ELF-1 (cell line): ENCODE measurements around the gene EXOC8.
"Not testable (repeated sequence)": the region's sequence is repeated elsewhere in the genome, so short reads cannot be mapped to it uniquely, and the experiment has no call there.

ENCODE experiments used
- DNase-seq: peaks from one replicate; pipeline ENCODE4 v3.0.0-alpha.2; 2016; ENCODE audit warnings: low read depth, low spot score

Gene EXOC8

GRCh38 chr1:231354330-231355020 is 16.8 kb upstream of the EXOC8 start:
- DNase-seq, result no peak

GRCh38 chr1:231353086-231353485 is 15.4 kb upstream of the EXOC8 start:
- no peak for DNase-seq

GRCh38 chr1:231351816-231352215 is 14.2 kb upstream of the EXOC8 start:
- DNase-seq, result no peak

- not testable (repeated sequence) for DNase-seq
Measured at GRCh38 chr1:231348856-231349255, 11.2 kb upstream of the EXOC8 start.

- no peak for DNase-seq
Measured at GRCh38 chr1:231348442-231348841, 10.8 kb upstream of the EXOC8 start.

GRCh38 chr1:231347961-231348360 is 10.3 kb upstream of the EXOC8 start:
- no peak for DNase-seq

GRCh38 chr1:231340328-231341013 is 2.8 kb upstream of the EXOC8 start:
- no peak for DNase-seq

GRCh38 chr1:231338270-231339128 is 847 bp upstream of the EXOC8 start, which contains the start of gene SPRTN:
Gene SPRTN (plus strand): TSS chr1:231338293. CDS start chr1:231338384, 91 bp downstream.
- DNase-seq, result no peak

- DNase-seq, result no peak
Measured at GRCh38 chr1:231337043-231337471, 595 bp downstream of the EXOC8 start.

- DNase-seq, result peak; percentile 26
Measured at GRCh38 chr1:231335663-231336602, 1.7 kb downstream of the EXOC8 start.

- no peak for DNase-seq
Measured at GRCh38 chr1:231334952-231335351, 2.7 kb downstream of the EXOC8 start.

- DNase-seq, result no peak
Measured at GRCh38 chr1:231334079-231334666, 3.5 kb downstream of the EXOC8 start.

- no peak for DNase-seq
Measured at GRCh38 chr1:231332761-231333160, 4.9 kb downstream of the EXOC8 start.

GRCh38 chr1:231329483-231329882 is 8.2 kb downstream of the EXOC8 start:
- no peak for DNase-seq

- no peak for DNase-seq
Measured at GRCh38 chr1:231327617-231328016, 10.0 kb downstream of the EXOC8 start.

GRCh38 chr1:231326248-231326647 is 11.4 kb downstream of the EXOC8 start:
- DNase-seq, result no peak

GRCh38 chr1:231324660-231325059 is 13.0 kb downstream of the EXOC8 start:
- no peak for DNase-seq

- DNase-seq, result no peak
Measured at GRCh38 chr1:231322880-231323530, 14.6 kb downstream of the EXOC8 start.

GRCh38 chr1:231319080-231319479 is 18.6 kb downstream of the EXOC8 start:
- no peak for DNase-seq

- DNase-seq, result no peak
Measured at GRCh38 chr1:231318568-231318967, 19.1 kb downstream of the EXOC8 start.
